Measurements from ENCODE around the gene CDH3.

The CDH3 gene

DNA sequence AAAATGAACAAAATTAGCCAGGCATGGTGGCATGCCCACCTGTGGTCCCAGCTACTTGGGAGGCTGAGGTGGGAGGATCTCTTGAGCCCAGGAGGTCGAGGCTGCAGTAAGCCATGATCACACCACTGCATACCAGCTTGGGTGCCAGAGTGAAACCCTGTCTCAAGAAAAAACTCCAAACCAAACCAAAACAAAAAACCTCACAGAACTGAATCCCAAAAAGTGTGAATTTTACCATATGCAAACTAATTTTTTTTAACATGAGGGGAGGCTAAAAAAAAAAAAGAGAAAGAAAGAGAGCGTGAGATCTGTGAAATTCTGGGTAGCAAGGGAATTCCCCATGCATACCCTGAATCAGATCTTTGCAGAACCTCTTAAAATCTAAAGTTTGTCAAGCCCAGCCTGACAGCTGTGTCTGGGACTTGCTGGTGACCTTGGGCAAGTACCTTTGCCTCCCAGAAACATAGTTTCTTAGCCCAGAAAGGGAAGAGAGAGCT, 74.9 kb downstream of the CDH3 start:
- TF ChIP-seq, protein P1, sequence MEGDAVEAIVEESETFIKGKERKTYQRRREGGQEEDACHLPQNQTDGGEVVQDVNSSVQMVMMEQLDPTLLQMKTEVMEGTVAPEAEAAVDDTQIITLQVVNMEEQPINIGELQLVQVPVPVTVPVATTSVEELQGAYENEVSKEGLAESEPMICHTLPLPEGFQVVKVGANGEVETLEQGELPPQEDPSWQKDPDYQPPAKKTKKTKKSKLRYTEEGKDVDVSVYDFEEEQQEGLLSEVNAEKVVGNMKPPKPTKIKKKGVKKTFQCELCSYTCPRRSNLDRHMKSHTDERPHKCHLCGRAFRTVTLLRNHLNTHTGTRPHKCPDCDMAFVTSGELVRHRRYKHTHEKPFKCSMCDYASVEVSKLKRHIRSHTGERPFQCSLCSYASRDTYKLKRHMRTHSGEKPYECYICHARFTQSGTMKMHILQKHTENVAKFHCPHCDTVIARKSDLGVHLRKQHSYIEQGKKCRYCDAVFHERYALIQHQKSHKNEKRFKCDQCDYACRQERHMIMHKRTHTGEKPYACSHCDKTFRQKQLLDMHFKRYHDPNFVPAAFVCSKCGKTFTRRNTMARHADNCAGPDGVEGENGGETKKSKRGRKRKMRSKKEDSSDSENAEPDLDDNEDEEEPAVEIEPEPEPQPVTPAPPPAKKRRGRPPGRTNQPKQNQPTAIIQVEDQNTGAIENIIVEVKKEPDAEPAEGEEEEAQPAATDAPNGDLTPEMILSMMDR (conservative IDR thresholded peaks at IDR 0.05; ENCODE audit: low read depth, low read length): no peak
- DNase-seq (ENCODE audit: low read depth): no peak
- H3K4me3 ChIP-seq (ENCODE audit: low read depth, low read length): no peak overlapping the region

DNA sequence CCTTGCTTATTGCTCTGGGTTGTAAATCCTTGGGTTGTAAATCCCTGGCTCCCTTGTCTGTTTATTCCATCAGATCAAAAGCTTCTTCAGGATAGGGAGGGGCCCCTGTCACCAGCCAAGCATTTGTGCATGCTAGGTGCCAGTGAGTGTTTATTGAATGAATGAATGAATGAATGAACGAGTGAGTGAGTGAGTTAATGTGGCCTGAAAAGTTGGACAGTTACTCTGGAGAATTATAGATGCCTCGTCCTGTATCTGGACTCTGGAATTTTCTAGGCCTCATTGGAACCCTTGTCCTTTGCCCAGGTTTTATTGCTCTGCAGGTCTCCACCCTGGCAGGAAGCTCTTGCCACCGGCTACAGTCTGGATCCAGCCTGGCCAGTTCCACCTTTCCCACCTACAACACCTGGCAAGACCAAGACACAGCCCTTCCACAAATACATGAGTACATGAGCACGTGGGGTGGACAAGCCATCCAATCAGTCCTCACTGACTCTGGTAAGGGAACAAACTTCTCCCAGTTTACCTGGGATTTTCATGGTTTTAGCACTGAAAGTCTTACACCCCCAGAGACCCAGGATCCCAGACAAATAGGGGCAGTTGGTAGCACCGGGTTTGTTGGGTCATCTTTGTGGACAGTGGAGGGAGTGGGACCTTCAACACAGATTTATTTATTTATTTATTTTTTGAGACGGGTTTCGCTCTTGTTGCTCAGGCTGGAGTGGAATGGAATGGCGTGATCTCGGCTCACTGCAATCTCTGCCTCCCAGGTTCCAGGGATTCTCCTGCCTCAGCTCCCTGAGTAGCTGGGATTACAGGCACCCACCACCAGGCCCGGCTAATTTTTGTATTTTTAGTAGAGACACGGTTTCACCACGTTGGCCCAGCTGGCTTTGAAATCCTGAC, 77.3 kb downstream of the CDH3 start:
- DNase-seq (ENCODE audit: low read depth): no peak
- H3K4me3 ChIP-seq (ENCODE audit: low read depth, low read length): no peak overlapping the region
- TF ChIP-seq, protein P1 (conservative IDR thresholded peaks at IDR 0.05; ENCODE audit: low read depth, low read length): no peak

DNA sequence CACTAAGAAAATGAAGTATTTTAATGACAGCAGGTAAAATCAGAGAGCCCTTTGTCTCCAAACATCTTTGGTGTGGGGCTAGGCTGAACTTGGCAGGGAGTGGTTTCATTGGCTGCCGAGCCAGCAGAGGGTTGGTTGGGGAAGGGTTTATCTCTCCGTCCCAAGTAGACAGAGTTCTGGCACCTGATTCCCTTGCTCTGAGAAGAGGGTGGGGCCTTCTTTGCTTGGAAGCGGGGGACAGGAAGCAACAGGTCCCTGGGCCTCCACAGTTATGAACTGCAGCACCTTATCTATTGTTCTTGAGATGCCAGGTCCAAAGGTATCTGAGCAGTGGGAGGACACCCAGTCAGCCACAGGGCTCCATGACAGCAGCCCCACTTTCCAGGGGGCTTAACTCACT, 79.7 kb downstream of the CDH3 start:
- no peak for DNase-seq (ENCODE audit: low read depth)
- H3K4me3 ChIP-seq (ENCODE audit: low read depth, low read length): no peak overlapping the region
- TF ChIP-seq, protein P1 (conservative IDR thresholded peaks at IDR 0.05; ENCODE audit: low read depth, low read length): no peak

DNA sequence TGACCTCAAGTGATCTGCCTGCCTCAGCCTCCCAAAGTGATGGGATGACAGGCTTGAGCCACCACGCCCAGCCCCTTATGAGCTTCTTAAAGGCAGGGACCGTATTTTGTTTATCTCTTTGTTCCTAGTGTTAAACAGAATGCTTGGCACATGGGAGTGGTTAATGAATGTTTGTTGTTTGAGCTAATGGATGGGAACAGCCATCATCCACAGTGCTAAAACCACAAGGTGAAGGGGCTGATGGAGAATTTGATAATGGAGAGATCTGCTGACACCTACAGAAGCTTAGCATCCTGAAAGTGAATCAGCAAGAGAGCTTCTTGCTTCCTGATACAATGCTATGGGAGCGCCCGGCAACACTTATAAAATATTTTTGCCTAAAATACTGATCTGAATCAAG, 83.4 kb downstream of the CDH3 start:
- DNase-seq (ENCODE audit: low read depth): no peak
- TF ChIP-seq, protein P1 (conservative IDR thresholded peaks at IDR 0.05; ENCODE audit: low read depth, low read length): no peak
- H3K4me3 ChIP-seq (ENCODE audit: low read depth, low read length): no peak overlapping the region

DNA sequence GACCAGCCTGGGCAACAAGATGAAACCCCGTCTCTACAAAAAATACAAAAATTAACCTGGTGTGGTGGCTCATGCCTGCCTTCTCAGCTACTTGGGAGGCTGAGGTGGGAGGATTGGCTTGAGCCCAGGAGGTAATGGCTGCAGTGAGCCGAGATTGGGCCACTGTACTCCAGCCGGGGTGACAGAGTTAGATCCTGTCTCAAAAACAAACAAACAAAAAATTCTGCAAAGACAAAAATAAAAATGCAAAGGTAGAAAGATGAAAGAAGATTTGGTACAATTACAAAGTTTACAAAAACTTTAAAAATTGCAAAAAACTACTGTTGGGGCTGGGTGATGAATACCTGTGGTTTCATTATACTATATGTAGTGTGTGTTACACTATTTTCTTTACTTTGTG, 86.5 kb downstream of the CDH3 start:
- H3K4me3 ChIP-seq (ENCODE audit: low read depth, low read length): no peak overlapping the region
- TF ChIP-seq, protein P1 (conservative IDR thresholded peaks at IDR 0.05; ENCODE audit: low read depth, low read length): no peak
- no peak for DNase-seq (ENCODE audit: low read depth)

DNA sequence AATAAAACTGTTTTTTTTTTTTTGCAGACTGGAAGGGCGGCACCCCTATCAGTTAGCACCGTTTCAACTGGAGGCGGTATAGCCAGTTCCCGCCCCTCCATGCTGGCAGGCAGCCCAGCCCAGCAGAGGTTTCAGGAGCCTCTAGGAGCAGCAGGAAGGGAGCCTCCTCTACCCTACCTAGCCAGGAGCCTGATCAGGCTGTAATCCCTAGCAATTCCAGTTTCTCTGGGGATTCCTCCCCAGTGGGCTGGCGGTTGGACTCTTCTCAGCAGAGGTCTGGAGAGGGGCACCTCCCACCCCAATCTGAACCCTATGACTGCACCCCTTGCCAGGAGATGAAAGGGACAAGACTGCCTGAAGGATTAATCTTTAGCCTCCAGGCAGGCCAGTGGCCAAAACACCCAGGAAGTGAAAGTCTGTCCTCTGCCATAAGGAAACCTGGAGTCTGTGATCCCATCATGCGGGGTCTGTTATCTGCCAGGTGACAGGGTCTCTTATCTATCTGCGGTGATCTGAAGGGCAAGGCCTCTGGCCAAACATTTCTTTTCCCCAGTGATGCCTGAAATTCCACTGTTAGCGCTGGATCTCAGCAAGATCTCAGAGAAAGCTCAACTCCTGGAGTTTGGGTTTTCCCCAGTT, 87.1 kb downstream of the CDH3 start:
- TF ChIP-seq, protein P1 (conservative IDR thresholded peaks at IDR 0.05; ENCODE audit: low read depth, low read length): no peak
- H3K4me3 ChIP-seq (ENCODE audit: low read depth, low read length): no peak overlapping the region
- peak; percentile 28 for DNase-seq (ENCODE audit: low read depth)
